ENCODE results near the gene PCDHB7.
"Not testable (repeated sequence)": the region's sequence is repeated elsewhere in the genome, so short reads cannot be mapped to it uniquely, and the experiment has no call there.

Gene PCDHB7

DNA sequence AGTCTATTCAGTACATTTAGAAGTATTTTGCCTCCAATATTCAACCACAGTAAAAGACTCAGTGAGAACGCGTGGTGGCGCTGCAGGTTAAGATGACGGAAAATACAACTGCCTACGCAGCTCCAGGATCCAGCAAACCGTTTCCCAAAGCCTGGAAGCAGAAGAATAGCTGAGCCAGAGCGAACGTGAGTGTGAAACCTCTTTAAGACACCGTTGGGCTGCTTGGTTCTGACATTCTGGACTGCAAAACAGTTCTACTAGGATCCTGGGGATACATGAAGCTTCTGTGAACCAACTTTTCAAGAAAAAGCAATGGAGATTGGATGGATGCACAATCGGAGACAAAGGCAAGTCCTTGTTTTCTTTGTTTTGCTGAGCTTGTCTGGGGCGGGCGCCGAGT lies 9.8 kb downstream of the PCDHB7 start, which contains the start of gene PCDHB16:
TSS of gene PCDHB16 (plus strand) at position 140 of the 400 bp plus-strand sequence. CDS start at position 313, 173 bp downstream.
- DNase-seq: no peak

- not testable (repeated sequence) for DNase-seq
Measured at GRCh38 chr5:141184117-141184855, 11.8 kb downstream of the PCDHB7 start.

GRCh38 chr5:141186897-141187512 lies 14.6 kb downstream of the PCDHB7 start, which contains the start of gene PCDHB9:
TSS of gene PCDHB9 (plus strand) at chr5:141187161. CDS start at chr5:141187319, 158 bp downstream.
- DNase-seq: no peak

DNA sequence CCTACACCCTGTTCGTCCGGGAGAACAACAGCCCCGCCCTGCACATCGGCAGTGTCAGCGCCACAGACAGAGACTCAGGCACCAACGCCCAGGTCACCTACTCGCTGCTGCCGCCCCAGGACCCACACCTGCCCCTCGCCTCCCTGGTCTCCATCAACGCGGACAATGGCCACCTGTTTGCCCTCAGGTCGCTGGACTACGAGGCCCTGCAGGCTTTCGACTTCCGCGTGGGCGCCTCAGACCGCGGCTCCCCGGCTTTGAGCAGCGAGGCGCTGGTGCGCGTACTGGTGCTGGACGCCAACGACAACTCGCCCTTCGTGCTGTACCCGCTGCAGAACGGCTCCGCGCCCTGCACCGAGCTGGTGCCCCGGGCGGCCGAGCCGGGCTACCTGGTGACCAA lies 16.2 kb downstream of the PCDHB7 start:
- not testable (repeated sequence) for DNase-seq

GRCh38 chr5:141189131-141189530 lies 16.7 kb downstream of the PCDHB7 start:
- not testable (repeated sequence) for DNase-seq

DNA sequence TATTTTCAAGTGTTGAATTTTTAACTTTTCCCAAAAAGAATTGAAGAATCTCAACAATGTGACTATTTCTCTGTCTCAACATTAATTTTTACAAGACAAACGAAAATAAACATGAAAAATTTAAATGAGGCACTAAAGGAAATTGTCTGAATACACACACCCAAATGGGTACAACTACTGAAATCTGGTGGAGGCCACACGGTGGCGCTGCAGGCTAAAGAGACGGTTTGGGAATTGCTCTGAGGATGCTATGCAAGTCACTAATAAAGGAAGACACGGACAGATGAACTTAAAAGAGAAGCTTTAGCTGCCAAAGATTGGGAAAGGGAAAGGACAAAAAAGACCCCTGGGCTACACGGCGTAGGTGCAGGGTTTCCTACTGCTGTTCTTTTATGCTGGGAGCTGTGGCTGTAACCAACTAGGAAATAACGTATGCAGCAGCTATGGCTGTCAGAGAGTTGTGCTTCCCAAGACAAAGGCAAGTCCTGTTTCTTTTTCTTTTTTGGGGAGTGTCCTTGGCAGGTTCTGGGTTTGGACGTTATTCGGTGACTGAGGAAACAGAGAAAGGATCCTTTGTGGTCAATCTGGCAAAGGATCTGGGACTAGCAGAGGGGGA lies 19.8 kb downstream of the PCDHB7 start, which contains the start of gene PCDHB10:
TSS of gene PCDHB10 (plus strand) at position 244 of the 616 bp plus-strand sequence. CDS start at position 444, 200 bp downstream.
- DNase-seq: no peak

DNA sequence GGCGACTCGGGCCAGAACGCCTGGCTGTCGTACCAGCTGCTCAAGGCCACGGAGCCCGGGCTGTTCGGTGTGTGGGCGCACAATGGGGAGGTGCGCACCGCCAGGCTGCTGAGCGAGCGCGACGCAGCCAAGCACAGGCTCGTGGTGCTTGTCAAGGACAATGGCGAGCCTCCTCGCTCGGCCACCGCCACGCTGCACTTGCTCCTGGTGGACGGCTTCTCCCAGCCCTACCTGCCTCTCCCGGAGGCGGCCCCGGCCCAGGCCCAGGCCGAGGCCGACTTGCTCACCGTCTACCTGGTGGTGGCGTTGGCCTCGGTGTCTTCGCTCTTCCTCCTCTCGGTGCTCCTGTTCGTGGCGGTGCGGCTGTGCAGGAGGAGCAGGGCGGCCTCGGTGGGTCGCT lies 21.9 kb downstream of the PCDHB7 start:
- DNase-seq: not testable (repeated sequence)

DNA sequence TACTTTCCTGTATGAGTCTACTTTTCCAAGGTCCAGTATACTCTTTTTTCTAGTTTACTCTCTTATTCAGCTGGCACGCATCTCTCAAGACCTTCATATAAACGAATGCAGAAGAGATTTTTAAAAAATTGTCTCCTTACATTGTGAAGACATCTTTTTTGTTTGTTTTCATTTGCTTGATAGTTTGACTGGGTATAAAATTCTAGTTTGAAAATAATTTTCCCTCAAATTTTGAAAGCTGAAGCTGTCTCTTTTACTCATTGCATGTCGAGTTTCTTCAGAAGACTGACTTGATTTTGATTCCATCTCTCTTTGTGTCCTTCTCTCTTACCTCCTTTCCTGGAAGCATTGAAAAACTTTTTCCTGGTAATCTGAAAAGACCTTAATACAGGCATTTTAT lies 23.9 kb downstream of the PCDHB7 start:
- DNase-seq: no peak

DNA sequence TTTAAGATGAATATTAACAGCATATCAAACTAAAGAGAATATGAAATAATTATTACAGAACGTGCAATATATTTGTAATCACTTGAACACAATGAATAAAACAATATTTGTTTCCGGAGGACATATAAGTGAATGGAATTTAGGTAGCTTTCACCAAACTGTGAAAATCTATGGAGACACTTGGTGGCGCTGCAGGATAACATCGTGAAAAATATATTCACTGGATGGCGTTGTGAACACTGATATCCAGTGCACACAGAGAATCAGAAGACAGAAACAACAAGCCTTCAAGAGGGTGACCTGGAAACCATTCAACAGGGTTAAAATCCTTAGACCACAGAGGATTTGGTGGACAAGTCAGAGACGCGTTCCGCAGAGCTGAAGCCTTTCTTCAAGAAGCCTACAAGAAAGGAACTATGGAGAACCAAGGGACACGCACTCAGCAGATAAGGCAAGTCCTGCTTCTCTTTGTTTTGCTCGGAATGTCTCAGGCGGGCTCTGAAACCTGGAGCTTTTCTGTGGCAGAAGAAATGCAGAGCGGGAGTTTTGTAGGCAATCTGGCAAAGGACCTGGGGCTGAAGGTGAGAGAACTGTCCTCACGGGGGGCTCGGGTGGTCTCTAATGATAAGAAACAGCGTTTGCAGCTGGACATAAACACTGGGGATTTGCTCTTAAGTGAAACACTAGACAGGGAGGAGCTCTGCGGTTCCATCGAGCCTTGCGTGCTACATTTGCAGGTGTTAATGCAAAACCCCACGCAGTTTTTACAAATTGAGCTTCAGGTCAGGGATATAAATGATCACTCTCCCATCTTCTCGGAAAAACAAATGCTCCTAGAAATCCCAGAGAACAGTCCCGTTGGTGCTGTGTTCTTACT lies 27.2 kb downstream of the PCDHB7 start, which contains the start of gene PCDHB11:
TSS of gene PCDHB11 (plus strand) at position 269 of the 877 bp plus-strand sequence. CDS start at position 417, 148 bp downstream.
- no peak for DNase-seq

- DNase-seq: not testable (repeated sequence)
Measured at GRCh38 chr5:141201126-141201525, 28.7 kb downstream of the PCDHB7 start.

DNA sequence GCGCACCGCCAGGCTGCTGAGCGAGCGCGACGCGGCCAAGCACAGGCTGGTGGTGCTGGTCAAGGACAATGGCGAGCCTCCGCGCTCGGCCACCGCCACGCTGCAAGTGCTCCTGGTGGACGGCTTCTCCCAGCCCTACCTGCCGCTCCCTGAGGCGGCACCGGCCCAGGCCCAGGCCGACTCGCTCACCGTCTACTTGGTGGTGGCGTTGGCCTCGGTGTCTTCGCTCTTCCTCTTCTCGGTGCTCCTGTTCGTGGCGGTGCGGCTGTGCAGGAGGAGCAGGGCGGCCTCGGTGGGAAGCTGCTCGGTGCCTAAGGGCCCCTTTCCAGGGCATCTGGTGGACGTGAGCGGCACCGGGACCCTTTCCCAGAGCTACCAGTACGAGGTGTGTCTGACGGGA lies 29.2 kb downstream of the PCDHB7 start:
- DNase-seq: not testable (repeated sequence)

DNA sequence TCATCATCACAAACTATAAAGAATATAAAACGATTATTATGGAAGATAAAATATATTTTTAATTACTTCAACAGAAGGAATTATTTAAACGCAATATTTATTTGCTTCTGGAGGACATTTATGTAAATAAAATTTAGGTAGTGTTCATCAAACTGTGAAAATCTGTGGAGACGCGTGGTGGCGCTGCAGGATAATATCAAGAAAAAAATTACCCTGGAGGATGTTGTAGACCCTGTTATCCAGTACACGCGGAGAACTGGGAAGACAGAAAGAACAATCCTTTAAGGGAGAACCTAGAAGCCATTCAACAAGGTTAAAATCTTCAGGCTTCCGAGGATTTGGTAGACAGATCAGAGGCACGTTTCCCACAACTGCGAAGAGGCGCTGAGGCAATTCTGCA lies 36.0 kb downstream of the PCDHB7 start, which contains the start of gene PCDHB12:
TSS of gene PCDHB12 (plus strand) at position 242 of the 400 bp plus-strand sequence. CDS start 189 bp downstream, outside the sequence.
- no peak for DNase-seq

- DNase-seq: not testable (repeated sequence)
Measured at GRCh38 chr5:141210281-141210680, 37.8 kb downstream of the PCDHB7 start.

GRCh38 chr5:141210849-141211248 lies 38.4 kb downstream of the PCDHB7 start:
- not testable (repeated sequence) for DNase-seq

GRCh38 chr5:141213656-141214339 lies 41.4 kb downstream of the PCDHB7 start, which contains the start of gene PCDHB13:
TSS of gene PCDHB13 (plus strand) at chr5:141213919. CDS start at chr5:141214124, 205 bp downstream.
- DNase-seq: not testable (repeated sequence)

DNA sequence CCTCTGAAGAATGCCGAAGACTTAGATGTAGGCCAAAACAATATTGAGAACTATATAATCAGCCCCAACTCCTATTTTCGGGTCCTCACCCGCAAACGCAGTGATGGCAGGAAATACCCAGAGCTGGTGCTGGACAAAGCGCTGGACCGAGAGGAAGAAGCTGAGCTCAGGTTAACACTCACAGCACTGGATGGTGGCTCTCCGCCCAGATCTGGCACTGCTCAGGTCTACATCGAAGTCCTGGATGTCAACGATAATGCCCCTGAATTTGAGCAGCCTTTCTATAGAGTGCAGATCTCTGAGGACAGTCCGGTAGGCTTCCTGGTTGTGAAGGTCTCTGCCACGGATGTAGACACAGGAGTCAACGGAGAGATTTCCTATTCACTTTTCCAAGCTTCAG lies 42.1 kb downstream of the PCDHB7 start:
- not testable (repeated sequence) for DNase-seq

DNA sequence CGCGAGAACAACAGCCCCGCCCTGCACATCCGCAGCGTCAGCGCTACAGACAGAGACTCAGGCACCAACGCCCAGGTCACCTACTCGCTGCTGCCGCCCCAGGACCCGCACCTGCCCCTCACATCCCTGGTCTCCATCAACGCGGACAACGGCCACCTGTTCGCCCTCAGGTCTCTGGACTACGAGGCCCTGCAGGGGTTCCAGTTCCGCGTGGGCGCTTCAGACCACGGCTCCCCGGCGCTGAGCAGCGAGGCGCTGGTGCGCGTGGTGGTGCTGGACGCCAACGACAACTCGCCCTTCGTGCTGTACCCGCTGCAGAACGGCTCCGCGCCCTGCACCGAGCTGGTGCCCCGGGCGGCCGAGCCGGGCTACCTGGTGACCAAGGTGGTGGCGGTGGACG lies 43.1 kb downstream of the PCDHB7 start:
- not testable (repeated sequence) for DNase-seq

DNA sequence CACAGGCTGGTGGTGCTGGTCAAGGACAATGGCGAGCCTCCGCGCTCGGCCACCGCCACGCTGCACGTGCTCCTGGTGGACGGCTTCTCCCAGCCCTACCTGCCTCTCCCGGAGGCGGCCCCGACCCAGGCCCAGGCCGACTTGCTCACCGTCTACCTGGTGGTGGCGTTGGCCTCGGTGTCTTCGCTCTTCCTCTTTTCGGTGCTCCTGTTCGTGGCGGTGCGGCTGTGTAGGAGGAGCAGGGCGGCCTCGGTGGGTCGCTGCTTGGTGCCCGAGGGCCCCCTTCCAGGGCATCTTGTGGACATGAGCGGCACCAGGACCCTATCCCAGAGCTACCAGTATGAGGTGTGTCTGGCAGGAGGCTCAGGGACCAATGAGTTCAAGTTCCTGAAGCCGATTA lies 43.6 kb downstream of the PCDHB7 start:
- not testable (repeated sequence) for DNase-seq

DNA sequence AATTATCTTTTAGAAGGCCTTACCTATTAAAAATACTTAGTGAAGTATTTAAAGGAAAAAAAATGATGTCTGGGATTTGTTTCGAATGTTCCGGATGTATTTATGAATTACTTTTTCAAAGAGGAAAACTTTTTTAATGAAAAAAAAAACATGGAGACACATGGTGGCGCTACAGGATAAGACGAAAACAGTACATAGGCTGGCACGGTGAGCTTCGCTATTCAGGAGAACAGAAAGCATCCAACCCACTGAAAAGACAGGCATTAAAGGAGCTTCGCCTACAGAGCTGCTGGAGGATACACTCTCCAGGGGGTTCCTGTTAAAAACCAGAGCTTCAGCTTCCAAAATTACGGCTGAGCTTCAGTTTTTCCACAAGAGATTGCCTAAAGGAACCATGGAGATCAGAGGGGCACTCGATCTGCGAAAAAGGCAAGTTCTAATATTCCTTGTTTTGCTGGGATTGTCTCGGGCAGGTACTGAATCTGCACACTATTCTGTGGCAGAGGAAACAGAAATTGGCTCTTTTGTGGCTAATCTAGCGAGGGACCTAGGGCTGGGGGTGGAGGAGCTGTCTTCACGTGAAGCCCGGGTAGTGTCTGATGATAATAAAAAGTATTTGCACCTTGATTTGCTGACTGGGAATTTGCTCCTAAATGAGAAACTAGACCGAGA lies 50.8 kb downstream of the PCDHB7 start, which contains the start of gene PCDHB14:
TSS of gene PCDHB14 (plus strand) at position 232 of the 672 bp plus-strand sequence. CDS start at position 395, 163 bp downstream.
- DNase-seq: no peak

DNA sequence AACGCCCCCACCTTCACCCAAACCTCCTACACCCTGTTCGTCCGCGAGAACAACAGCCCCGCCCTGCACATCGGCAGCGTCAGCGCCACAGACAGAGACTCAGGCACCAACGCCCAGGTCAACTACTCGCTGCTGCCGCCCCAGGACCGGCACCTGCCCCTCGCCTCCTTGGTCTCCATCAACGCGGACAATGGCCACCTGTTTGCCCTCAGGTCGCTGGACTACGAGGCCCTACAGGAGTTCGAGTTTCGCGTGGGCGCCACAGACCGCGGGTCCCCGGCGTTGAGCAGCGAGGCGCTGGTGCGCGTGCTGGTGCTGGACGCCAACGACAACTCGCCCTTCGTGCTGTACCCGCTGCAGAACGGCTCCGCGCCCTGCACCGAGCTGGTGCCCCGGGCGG lies 52.4 kb downstream of the PCDHB7 start:
- not testable (repeated sequence) for DNase-seq

GRCh38 chr5:141225421-141225820 lies 53.0 kb downstream of the PCDHB7 start:
- DNase-seq: not testable (repeated sequence)

Measured in fibroblast of skin of right quadriceps (primary cell).